Vagina (tissue), 2 donors: ENCODE data around the gene TNNT3.

ENCODE experiments used
- POLR2A ChIP-seq, 2 donors: fragments of 450-650 bp; IDR thresholded peaks; one replicate each; pipeline ENCODE4 v1.6.1; 2017; ENCODE audit warnings: antibody characterized with exemption in 2 of 2, mild to moderate bottlenecking in 2 of 2, moderate library complexity in 2 of 2
- POLR2AphosphoS5 ChIP-seq, 2 donors: sonication (generic); formaldehyde crosslinking; IDR thresholded peaks; one replicate each; pipeline ENCODE4 v1.9.0; 2017; ENCODE audit warnings: antibody characterized with exemption in 2 of 2, mild to moderate bottlenecking in 2 of 2, low read depth in 1 of 2; ENCODE audit not compliant: insufficient read depth in 1 of 2
- TF ChIP-seq, protein P1 (sequence below), 3 experiments: fragments of 450-650 bp in 2 of 3; fragments of 200-600 bp in 1 of 3; sonication (generic) in 1 of 3; IDR thresholded peaks; one replicate each; pipeline ENCODE4 v1.5.1; 2017 to 2019; ENCODE audit warnings: antibody characterized with exemption in 3 of 3, mild to moderate bottlenecking in 2 of 3, moderate library complexity in 2 of 3

- TF ChIP-seq, protein P1, sequence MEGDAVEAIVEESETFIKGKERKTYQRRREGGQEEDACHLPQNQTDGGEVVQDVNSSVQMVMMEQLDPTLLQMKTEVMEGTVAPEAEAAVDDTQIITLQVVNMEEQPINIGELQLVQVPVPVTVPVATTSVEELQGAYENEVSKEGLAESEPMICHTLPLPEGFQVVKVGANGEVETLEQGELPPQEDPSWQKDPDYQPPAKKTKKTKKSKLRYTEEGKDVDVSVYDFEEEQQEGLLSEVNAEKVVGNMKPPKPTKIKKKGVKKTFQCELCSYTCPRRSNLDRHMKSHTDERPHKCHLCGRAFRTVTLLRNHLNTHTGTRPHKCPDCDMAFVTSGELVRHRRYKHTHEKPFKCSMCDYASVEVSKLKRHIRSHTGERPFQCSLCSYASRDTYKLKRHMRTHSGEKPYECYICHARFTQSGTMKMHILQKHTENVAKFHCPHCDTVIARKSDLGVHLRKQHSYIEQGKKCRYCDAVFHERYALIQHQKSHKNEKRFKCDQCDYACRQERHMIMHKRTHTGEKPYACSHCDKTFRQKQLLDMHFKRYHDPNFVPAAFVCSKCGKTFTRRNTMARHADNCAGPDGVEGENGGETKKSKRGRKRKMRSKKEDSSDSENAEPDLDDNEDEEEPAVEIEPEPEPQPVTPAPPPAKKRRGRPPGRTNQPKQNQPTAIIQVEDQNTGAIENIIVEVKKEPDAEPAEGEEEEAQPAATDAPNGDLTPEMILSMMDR (IDR thresholded peaks at IDR 0.05) = no peak
- TF ChIP-seq POLR2A (IDR thresholded peaks at IDR 0.05) (no peak), POLR2AphosphoS5 (IDR thresholded peaks at IDR 0.05; ENCODE audit: insufficient read depth in 1 of 2, low read depth in 1 of 2) (no peak)
Measured at GRCh38 chr11:1916132-1916985, 3.1 kb upstream of the TNNT3 start.
